Hematopoietic multipotent progenitor cell treated with erythropoietin and hydrocortisone succinate and interleukin-3 and kit ligand, for 15 days (in vitro differentiated cells): Measurements from ENCODE around the gene FBXO2.

ENCODE experiments used
- DNase-seq: peaks from one replicate; pipeline ENCODE4 v3.0.0-alpha.2; 2015; ENCODE audit warnings: low spot score

FBXO2 gene

GRCh38 chr1:11682287-11682771, 28.1 kb upstream of the FBXO2 start:
- no peak for DNase-seq

GRCh38 chr1:11681071-11681771, 27.0 kb upstream of the FBXO2 start, which contains the start of gene MAD2L2:
Gene MAD2L2, minus strand, starts transcription at chr1:11681148. Its CDS starts 547 bp downstream, at chr1:11680601.
- peak; percentile 85 for DNase-seq

- no peak for DNase-seq
These were observed 26.2 kb upstream of the FBXO2 start for GRCh38 chr1:11680270-11681070.

- DNase-seq = no peak
These were observed 24.2 kb upstream of the FBXO2 start for GRCh38 chr1:11678442-11678841.

- no peak for DNase-seq
These were observed 22.3 kb upstream of the FBXO2 start for GRCh38 chr1:11676386-11677103.

- DNase-seq = no peak
These were observed 21.1 kb upstream of the FBXO2 start for GRCh38 chr1:11675325-11675724.

GRCh38 chr1:11674488-11674887, 20.3 kb upstream of the FBXO2 start:
- DNase-seq = no peak

GRCh38 chr1:11673089-11673769, 19.0 kb upstream of the FBXO2 start:
- no peak for DNase-seq

- DNase-seq = no peak
These were observed 17.5 kb upstream of the FBXO2 start for GRCh38 chr1:11671544-11672286.

GRCh38 chr1:11671205-11671543, 16.9 kb upstream of the FBXO2 start:
- DNase-seq = no peak

GRCh38 chr1:11670747-11671146, 16.5 kb upstream of the FBXO2 start:
- DNase-seq = no peak

- no peak for DNase-seq
These were observed 14.3 kb upstream of the FBXO2 start for GRCh38 chr1:11668516-11668915.

GRCh38 chr1:11664336-11665065, 10.3 kb upstream of the FBXO2 start:
- DNase-seq = no peak

GRCh38 chr1:11661103-11661502, 6.9 kb upstream of the FBXO2 start:
- no peak for DNase-seq

- DNase-seq = no peak
These were observed 5.5 kb upstream of the FBXO2 start for GRCh38 chr1:11659748-11660147.

- no peak for DNase-seq
These were observed 4.3 kb upstream of the FBXO2 start for GRCh38 chr1:11658542-11658941.

GRCh38 chr1:11657654-11658053, 3.4 kb upstream of the FBXO2 start:
- DNase-seq = no peak

GRCh38 chr1:11654939-11655808, 945 bp upstream of the FBXO2 start:
- no peak for DNase-seq

GRCh38 chr1:11653861-11654136, 430 bp downstream of the FBXO2 start:
- DNase-seq = no peak
